GM21737 (cell line): ENCODE data around the gene HBEGF.

Source experiments
- ATAC-seq: cut with Tn5 transposase; IDR thresholded peaks from one replicate; pipeline ENCODE4 v1.9.1; 2021; ENCODE audit warnings: mild to moderate bottlenecking, moderate library complexity; ENCODE audit not compliant: unreplicated experiment

Gene HBEGF, protein sequence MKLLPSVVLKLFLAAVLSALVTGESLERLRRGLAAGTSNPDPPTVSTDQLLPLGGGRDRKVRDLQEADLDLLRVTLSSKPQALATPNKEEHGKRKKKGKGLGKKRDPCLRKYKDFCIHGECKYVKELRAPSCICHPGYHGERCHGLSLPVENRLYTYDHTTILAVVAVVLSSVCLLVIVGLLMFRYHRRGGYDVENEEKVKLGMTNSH

DNA sequence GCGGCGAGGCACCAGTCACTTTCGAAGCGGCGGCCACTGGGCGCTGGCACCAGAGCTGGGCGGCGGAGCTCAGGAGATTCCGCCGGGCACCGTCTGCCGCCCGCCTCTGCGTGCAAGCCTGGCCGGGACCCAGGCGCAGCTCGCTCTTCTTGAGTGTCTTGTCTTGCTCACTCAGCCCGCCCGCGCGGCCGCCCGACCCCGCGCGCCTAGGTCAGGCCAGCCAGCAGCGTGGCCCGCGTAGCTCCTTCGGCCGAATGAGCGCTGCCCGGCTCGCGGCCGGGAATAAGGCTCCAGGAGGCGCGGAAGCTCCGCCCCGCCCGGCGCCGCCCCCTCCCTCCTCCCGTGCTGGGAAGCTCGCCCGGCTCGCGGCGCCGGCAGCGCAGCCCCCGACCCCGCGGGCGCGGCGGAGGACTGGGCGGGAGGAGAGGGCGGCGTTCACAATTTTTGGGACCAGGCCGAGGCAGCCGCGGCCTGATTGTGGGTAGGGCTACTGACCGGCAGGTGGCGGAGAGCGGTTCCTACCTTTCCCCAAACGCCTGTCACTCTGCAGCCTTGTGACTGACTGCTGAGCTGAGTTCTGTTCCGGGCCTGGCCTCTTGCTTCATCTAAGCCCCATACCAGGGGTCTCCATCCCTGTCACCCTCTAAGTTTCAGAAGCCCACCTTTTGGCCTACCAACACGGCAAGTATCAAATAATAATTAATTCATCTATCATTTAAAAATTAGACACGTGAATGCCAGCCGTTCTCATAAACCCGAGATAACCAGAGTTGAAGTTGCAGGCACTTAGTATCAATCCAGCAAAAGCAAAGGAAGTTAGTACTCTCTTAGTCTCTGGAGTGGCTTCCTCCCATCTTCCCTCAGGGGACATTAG is at the start of gene HBEGF:
Gene HBEGF (minus strand): TSS at position 256 of the 874 bp plus-strand sequence. CDS start 275 bp downstream, outside the sequence.
- ATAC-seq, result peak; percentile 68

DNA sequence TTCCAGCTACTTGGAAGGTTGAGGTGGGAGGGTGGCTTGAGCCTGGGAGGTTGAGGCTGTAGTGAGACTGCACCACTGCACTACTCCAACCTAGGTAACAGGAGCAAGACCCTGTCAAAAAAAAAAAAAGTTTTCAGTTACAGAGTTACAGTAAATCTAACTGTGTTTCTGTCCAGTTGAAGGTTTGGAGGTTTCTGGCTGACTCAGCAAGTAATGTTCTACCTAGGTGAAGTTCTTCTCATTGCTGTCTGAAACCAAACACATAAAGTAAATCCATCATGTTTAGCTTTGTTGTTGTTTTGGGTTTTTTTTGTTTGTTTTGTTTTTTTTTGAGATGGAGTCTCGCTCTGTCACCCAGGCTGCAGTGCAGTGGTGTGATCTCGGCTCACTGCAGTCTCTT is 47.3 kb upstream of the HBEGF start:
- no peak for ATAC-seq

DNA sequence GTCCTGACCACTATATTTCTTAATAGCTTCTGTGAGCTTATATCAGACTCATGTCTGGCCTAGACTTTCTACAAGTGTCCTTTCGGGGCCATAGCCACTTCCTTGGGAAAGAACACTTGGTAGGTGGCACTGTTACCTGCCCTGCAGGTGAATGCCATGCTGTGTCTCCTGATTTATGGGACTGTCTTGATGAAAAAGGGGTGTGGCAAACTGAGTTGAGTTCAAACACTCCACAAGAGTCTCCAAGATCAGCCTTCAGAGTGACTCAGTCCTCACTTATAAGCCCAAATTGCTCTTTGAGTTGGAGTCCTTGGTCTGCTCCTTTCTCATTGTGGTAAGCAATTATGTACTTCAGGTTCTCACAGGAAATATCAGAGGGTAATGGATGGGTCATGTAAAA is 45.3 kb upstream of the HBEGF start:
- no peak for ATAC-seq

DNA sequence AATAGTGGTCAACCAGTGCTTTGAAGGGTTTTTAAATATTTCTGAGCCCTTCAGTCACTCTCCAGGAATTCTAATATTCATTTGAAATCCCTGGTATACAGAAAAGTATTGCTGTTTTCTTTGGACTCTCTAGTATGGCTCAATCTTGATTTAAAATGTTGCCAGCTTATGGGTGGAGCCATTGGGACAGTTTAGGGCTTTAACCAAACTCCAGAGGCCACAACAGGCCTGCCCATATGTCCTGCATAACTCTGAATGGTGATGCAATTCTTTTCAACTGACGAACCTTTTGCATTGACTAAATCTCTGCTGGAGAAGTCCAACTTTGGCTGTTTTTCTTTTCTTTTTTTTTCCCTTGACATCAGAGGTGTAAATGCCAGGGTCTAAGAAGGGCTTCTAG is 44.9 kb upstream of the HBEGF start:
- ATAC-seq, result no peak

DNA sequence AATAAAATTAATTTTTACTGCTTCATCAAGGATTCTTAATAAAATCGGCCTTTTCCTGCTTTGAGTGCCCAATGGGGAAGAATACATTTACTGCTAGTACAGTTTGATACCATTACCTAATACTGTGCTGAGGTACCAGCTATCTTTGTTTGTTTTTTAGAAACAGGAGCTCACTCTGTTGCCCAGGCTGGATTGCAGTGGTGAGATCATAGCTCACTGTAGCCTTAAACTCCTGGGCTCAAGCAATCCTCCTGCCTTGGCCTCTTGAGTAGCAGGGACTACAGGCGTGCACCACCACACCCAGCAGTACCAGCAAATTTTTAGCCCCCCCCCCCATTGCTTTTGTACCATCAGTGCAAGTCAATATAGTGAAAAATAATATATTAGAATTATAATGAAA is 41.6 kb upstream of the HBEGF start:
- no peak for ATAC-seq

DNA sequence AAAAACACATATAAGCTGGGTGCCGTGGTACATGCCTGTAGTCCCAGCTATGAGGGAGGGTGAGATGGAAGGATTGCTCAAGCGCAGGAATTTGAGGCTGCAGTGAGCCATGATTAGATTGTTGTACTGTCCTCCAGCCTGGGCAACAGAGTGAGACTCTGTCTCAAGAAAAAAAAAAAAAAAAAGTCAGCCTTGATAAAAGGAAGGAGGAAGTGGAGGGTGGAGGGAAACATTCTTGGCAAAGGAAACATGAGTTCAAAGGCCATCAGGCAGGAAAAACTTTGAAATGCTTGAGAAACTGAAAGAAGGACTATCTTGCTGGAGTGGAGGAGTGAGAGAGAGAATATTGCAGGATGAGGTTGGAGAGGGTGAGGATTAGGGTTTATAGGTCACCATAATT is 36.9 kb upstream of the HBEGF start:
- ATAC-seq, result no peak

DNA sequence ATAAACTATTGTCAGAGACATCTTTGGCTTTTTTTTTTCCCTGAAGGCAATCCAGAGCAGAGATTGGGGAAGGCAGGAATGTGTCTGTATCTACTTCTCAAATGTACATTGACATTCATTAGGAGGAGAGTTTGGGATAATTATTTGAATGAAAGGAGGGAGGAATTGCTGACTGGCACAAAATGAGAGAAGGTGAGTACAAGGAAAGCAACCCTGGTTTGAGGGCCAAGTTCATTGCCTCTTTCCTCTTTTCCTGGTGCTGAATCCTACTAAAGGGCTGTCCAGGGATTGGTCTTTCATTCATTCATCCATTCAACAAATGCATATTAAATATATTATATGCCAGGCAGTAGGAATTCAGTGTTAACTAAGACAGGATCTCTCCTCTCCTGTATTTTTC is 36.5 kb upstream of the HBEGF start:
- ATAC-seq, result no peak

DNA sequence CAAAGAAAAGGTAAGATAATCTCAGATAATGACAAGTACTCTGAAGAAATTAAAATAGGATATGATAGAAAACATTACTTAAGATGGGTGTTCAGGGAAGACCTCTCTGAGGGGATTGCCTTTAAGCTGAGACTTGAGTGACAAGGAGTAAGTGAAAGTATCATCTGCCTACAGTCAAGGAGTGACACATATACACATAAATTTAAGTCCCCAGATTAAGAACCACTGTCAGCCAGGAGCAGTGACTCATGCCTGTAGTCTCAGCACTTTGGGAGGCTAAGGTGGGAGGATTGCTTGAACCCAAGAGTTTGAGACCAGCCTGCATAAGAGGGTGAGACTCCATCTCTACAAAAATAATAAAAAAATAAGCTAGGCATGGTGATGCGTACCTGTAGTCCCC is 35.6 kb upstream of the HBEGF start:
- ATAC-seq, result no peak

DNA sequence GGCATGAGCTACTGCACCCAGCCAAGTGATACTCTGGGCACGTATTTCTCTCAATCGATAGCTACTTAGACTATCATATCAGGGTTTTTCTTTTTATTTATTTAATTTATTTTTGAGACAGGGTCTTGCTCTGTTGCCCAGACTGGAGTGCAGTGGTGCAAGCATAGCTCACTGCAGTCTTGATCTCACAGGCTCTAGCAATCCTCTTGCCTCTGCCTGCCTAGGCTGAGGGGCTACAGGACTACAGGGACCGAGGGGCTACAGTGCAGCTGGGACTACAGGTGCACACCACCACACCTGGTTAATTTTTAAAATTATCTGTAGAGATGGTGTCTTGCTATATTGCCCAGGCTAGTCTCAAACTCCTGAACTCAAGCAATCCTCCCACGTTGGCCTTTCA is 34.9 kb upstream of the HBEGF start:
- ATAC-seq, result no peak

DNA sequence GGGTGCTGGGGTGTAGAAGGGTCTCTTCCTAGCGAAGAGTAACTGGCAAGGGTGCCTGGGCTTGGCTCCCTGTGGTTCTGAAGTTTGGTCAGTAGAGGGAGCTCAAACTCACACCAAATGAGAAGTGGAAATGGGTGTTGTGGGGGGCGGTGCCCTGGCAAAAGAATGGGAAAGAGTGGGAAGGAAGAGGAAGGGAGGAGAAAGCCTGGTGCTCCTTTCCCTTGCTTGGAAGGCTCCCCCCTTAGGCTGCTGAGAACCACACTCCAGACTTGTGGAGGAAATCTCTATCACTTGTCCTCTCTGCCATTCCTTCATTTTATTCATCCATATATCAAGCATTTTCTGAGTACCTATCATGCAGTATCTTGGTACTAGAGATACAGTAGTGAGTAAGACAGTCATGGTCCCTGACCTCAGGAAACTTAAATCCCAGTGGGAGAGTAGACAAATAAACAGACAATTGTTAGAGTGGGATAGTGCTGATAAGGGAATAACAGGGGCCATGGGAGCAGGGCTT is 26.6 kb upstream of the HBEGF start:
- peak; percentile 81 for ATAC-seq

DNA sequence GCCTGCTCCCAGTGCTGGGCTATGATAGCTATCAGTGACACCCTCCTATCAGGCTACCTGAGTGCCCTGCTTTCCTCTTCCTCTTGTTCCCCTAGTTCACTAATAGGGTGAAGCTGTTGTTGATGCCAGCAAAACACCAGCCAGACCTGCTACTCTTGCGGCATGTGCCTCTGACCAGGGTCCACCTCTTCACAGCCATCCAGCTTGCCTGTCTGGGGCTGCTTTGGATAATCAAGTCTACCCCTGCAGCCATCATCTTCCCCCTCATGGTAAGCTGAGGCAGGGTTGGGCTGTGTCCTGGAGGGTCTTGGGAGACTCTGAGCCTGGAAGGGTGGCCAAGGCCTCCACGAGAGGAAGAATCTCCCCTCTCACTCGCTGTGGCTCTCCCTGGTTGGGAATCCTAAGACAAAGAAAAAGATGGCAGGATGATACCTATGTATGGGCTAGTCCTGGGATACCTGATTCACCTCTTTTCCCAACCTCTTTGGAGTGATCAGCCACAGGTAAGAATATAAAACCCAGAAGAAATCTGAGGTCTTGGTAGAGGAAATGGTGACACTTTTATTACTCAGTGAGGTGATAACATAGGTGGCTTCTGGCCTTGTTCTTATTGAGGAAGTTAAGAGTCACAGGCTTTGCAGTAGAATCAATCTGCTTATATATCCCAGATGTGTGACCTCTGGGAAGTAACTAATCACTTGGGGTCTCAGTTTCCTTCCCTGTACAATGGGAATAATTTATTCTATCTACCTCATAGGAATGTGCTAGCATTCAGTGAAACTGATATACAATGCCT is 25.2 kb upstream of the HBEGF start:
- no peak for ATAC-seq

DNA sequence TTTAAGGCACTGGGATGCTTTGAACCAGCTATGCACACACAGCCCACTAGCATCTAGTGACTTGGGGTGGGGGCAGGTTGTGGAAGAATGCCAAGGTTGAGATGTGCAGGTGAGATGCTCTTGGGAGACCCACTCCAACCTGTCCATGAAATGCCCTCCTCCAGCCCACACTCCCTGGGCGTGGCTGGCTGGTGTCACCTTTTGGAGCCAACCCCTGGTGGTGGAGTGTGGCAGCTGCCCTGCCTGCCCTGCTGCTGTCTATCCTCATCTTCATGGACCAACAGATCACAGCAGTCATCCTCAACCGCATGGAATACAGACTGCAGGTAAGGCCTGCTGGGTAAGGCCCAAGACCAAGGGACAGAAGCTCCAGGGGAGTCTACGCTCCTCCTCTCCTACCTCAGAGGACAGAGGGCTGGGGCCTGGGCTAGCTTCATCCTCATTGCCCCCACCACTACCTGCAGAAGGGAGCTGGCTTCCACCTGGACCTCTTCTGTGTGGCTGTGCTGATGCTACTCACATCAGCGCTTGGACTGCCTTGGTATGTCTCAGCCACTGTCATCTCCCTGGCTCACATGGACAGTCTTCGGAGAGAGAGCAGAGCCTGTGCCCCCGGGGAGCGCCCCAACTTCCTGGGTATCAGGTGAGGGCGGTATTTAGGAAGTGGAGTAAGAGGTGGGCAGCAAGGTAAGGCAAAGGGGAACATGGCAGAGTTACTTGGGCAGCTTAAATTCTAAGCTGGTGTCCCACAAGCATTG is 21.0 kb upstream of the HBEGF start:
- no peak for ATAC-seq

DNA sequence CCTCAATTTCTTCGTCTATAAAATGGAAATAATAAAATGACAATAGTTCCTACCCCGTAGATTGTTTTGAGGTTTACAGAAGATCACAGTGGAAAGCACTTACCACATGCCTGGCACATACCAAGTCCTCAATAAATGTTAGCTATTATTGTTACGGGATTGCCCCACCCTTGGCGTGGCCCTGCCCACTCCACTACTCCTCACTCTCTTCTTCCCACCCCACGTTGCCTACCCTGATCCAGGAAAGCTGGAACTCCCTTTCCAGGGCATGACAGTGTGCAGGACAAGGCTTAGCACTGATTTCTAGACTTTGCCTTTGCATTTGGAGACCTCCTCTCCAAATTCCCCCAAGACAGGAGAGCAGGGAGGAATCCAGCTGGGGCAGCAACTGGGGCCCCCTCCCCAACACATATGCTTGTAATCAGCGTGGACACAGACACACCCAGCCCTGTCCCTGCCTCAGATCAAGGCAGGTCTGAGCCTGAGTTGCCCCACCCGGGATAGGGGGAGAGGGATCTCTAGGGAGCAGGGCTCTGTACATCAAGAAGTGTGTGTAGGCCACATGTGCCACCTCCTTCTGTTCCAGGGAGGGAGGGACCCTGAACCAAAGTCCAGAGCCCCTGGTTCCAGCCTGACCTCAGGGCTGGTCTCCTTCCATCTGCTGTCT is 20.3 kb upstream of the HBEGF start:
- ATAC-seq, result no peak

DNA sequence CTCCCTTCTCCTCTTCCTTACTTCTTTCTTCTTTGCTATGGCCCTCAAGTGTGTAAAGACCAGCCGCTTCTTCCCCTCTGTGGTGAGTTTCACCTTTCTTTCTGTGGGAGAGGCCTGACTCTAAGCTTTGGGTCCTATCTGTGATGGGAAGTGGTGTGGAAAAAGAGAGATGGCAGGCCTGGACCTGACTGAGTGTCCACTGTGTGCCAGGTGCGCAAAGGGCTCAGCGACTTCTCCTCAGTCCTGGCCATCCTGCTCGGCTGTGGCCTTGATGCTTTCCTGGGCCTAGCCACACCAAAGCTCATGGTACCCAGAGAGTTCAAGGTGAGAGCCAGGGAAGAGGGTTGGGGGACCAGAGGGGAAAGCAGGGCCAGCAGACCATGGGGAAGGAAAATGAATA is 19.5 kb upstream of the HBEGF start:
- no peak for ATAC-seq

DNA sequence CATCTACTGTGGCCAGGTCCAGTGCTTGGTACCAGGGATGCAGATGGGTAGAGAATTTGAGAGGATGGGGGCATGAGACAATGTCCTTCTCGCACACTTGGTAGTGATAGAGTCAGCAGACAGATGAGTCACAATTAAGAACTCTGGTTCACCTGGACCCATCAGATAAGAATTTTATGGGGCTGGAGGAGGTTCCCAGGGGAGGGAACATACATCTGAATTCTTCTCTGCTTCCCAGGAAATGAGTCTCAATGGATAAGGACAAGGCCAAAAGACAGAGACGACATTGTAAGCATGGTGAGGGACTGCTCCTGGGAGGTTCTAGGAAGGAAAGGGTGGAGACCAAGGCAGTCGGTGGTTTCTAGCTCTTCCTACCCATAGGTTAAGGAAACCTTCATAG is 18.9 kb upstream of the HBEGF start:
- ATAC-seq, result no peak

DNA sequence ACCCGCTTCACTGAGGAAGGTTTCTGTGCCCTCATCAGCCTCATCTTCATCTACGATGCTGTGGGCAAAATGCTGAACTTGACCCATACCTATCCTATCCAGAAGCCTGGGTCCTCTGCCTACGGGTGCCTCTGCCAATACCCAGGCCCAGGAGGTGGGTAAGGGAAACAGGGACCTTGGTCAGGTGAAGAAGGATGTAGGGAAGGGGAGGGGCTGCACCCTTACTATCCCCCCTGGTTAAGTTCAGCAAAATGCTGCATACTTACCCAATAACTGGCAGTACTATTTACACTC is 18.0 kb upstream of the HBEGF start:
- ATAC-seq, result no peak

DNA sequence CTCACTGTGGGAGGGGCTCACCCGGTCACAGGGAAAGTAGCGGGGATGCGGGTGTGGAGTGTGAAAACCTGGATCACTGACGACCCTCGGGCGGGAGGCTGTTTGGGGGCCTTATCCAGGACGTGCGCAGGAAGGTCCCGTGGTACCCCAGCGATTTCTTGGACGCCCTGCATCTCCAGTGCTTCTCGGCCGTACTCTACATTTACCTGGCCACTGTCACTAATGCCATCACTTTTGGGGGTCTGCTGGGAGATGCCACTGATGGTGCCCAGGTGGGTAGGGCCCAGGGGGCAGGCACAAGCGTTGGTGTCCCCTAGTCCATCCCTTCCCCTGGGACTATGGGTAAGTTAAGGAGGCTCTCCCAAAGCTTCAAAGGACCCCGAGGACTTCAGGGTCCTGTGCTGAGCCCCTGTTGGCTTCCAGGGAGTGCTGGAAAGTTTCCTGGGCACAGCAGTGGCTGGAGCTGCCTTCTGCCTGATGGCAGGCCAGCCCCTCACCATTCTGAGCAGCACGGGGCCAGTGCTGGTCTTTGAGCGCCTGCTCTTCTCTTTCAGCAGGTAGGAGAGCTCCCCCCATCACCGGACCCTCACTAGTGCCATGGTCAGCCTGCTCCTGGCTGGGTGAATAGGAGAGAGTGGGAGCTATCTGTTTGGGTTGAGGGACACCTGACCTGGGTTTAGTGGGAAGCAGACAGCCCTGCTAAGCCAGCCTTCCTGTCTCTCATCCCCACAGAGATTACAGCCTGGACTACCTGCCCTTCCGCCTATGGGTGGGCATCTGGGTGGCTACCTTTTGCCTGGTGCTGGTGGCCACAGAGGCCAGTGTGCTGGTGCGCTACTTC is 17.4 kb upstream of the HBEGF start:
- no peak for ATAC-seq

DNA sequence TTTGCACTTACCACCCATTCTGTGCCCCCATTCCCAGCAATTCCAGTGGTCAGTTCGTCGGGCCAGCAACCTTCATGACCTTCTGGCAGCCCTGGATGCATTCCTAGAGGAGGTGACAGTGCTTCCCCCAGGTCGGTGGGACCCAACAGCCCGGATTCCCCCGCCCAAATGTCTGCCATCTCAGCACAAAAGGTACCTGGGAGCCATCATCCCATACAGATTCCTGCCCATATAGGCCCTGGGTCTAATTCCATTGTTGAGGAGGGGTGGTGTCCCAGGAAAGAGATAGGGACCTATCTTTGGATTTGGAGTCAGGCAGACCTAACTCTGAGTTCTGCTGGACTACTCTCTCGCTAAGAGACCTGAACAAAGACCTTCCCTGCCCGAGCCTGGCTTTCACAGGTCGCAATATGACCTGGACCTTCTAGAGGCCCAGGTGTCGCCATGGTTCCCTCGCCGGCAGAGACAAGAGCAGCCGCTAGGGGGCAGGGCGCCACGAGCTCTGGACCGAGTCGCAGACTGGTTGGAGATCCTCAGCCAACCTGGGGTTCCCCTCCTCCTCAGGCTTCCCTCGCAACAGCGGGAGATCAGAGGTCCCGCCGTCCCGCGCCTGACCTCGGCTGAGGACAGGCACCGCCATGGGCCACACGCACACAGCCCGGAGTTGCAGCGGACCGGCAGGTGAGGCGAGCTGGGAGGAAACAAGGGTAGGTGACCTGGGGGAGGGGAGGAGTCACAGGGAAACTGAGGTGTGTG is 16.6 kb upstream of the HBEGF start:
- peak; percentile 79 for ATAC-seq

DNA sequence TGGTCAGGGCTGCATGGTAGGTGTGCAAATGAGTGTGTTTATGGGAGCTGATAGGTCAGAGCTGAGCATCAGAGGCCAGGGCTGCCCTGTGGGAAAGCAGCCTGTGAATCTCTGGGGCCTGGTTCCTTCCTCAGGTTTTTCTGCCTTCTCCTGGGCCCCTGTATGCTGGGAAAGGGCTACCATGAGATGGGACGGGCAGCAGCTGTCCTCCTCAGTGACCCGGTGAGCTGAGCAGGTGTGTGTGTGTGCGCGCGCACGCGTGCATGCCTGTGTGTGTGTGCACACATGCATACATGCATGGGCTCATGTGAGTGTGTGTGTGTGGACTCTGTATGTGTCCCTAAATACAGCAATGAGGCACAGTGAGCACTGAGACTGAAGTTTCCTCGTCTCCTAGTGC is 15.9 kb upstream of the HBEGF start:
- no peak for ATAC-seq
